IMR-90 (cell line): ENCODE measurements around the gene CLIC3. TPM values are rescaled to one million over a fixed set of nuclear protein-coding genes. Genes with fewer than 3 reads are reported as not detected.

Experiments
- ATAC-seq: fragments of 200-7000 bp; cut with Tn5 transposase; 2 replicates; pipeline ENCODE4 v1.9.1; 2020; ENCODE audit warnings: low read depth, mild to moderate bottlenecking, moderate library complexity
- BruUV-seq: library from RNA; stranded (reverse); fragments of 400-500 nt; replicated peaks from 2 replicates; lab custom pipeline; 2021; lab: Mats Ljungman, UMichigan
- CTCF ChIA-PET: fragments of 300-600 bp; formaldehyde crosslinking; extraction: SDS; loops from one replicate; lab custom pipeline; 2021; ENCODE audit warnings: antibody characterized with exemption; lab: Yijun Ruan, JAX
- POLR2A ChIA-PET: fragments of 300-600 bp; sonication (Branson Sonifier 250); formaldehyde crosslinking; loops from one replicate; lab custom pipeline; 2022; ENCODE audit warnings: antibody characterized with exemption; ENCODE audit not compliant: unreplicated experiment; lab: Charles Lee
- DNase-seq: peaks from one replicate; pipeline ENCODE4 v3.0.0; 2013
- H2AFZ ChIP-seq: replicated peaks from 2 replicates; pipeline ENCODE3; 2013; ENCODE audit warnings: low read length, mild to moderate bottlenecking; ENCODE audit not compliant: poor library complexity
- H2AK5ac ChIP-seq: 2 replicates; pipeline ENCODE4 v1.6.1; 2013; ENCODE audit warnings: low read depth, low read length, inconsistent platforms
- H2AK9ac ChIP-seq: replicated peaks from 2 replicates; pipeline ENCODE3; 2013; ENCODE audit warnings: mild to moderate bottlenecking, low read depth, low read length, moderate library complexity; ENCODE audit not compliant: poor library complexity
- H2BK120ac ChIP-seq: 2 replicates; pipeline ENCODE4 v1.6.1; 2013; ENCODE audit warnings: low read depth, low read length, inconsistent platforms
- H2BK15ac ChIP-seq: 3 replicates; pipeline ENCODE4 v1.6.1; 2013; ENCODE audit warnings: low read depth, low read length, inconsistent platforms
- H2BK20ac ChIP-seq: 2 replicates; pipeline ENCODE4 v1.6.1; 2013; ENCODE audit warnings: low read depth, mild to moderate bottlenecking, inconsistent platforms, low read length, moderate library complexity
- H2BK5ac ChIP-seq: 2 replicates; pipeline ENCODE4 v1.6.1; 2013; ENCODE audit warnings: mild to moderate bottlenecking, low read depth, low read length, inconsistent platforms; ENCODE audit not compliant: poor library complexity, severe bottlenecking
- H3K14ac ChIP-seq: replicated peaks from 2 replicates; pipeline ENCODE4 v1.6.1; 2013; ENCODE audit warnings: low read depth, low read length, inconsistent platforms
- H3K18ac ChIP-seq: 2 replicates; pipeline ENCODE4 v1.6.1; 2013; ENCODE audit warnings: low read depth, low read length, control low read depth
- H3K23ac ChIP-seq: 2 replicates; pipeline ENCODE4 v1.6.1; 2013; ENCODE audit warnings: low read depth, low read length, inconsistent platforms
- H3K27ac ChIP-seq: 2 replicates; pipeline ENCODE4 v1.5.1; 2013; ENCODE audit warnings: mild to moderate bottlenecking, control low read depth, low read length; ENCODE audit not compliant: insufficient read depth
- H3K27me3 ChIP-seq: 2 replicates; pipeline ENCODE4 v1.6.1; 2013; ENCODE audit warnings: low read length; ENCODE audit not compliant: control insufficient read depth, insufficient read depth
- H3K36me3 ChIP-seq: 2 replicates; pipeline ENCODE4 v1.6.1; 2013; ENCODE audit warnings: low read length, mixed read lengths; ENCODE audit not compliant: control insufficient read depth, insufficient read depth
- H3K4ac ChIP-seq: 2 replicates; pipeline ENCODE4 v1.6.1; 2013; ENCODE audit warnings: low read depth, low read length, inconsistent platforms
- H3K4me1 ChIP-seq: 2 replicates; pipeline ENCODE4 v1.6.1; 2013; ENCODE audit warnings: low read length, mixed read lengths; ENCODE audit not compliant: control insufficient read depth, insufficient read depth
- H3K4me2 ChIP-seq: 2 replicates; pipeline ENCODE4 v1.6.1; 2013; ENCODE audit warnings: low read depth, mild to moderate bottlenecking, control low read depth, low read length, moderate library complexity
- H3K4me3 ChIP-seq: 2 replicates; pipeline ENCODE4 v1.5.1; 2013; ENCODE audit warnings: low read depth, mild to moderate bottlenecking, control low read depth, low read length, moderate library complexity; ENCODE audit not compliant: insufficient read depth
- H3K56ac ChIP-seq: 2 replicates; pipeline ENCODE4 v1.6.1; 2013; ENCODE audit warnings: low read length, inconsistent platforms; ENCODE audit not compliant: insufficient read depth; ENCODE audit errors: extremely low read depth
- H3K79me1 ChIP-seq, 2 experiments: 2 replicates each; pipeline ENCODE4 v1.6.1; 2013; ENCODE audit warnings: low read length in 2 of 2, inconsistent platforms in 1 of 2, low read depth in 1 of 2
- H3K9ac ChIP-seq: 2 replicates; pipeline ENCODE4 v1.6.1; 2013; ENCODE audit warnings: low read depth, low read length, control low read depth
- H3K9me1 ChIP-seq: 2 replicates; pipeline ENCODE4 v1.6.1; 2013; ENCODE audit warnings: low read length, inconsistent platforms; ENCODE audit not compliant: insufficient read depth
- H3K9me3 ChIP-seq: 2 replicates; pipeline ENCODE4 v1.6.1; 2013; ENCODE audit warnings: low read length; ENCODE audit not compliant: control insufficient read depth, insufficient read depth
- H4K20me1 ChIP-seq: 2 replicates; pipeline ENCODE4 v1.6.1; 2013; ENCODE audit warnings: low read length, inconsistent platforms; ENCODE audit not compliant: insufficient read depth
- H4K5ac ChIP-seq: 2 replicates; pipeline ENCODE4 v1.6.1; 2013; ENCODE audit warnings: mild to moderate bottlenecking, low read depth, low read length, control low read depth
- H4K8ac ChIP-seq, 2 experiments: 2 replicates each; pipeline ENCODE4 v1.6.1; 2013; ENCODE audit warnings: low read depth in 2 of 2, low read length in 2 of 2, control low read depth in 1 of 2, inconsistent platforms in 1 of 2
- H4K91ac ChIP-seq: 2 replicates; pipeline ENCODE4 v1.6.1; 2013; ENCODE audit warnings: low read depth, low read length, inconsistent platforms; ENCODE audit not compliant: insufficient read depth
- SMC3 ChIP-seq: fragments of 150-350 bp; IDR thresholded peaks from 2 replicates; pipeline ENCODE4 v1.6.1; 2016; ENCODE audit warnings: low read depth, mild to moderate bottlenecking, antibody characterized with exemption, low read length, moderate library complexity
- WGBS, 2 experiments: methylation state at CpG; one replicate each; pipeline versions ENCODE4 v1.1.5 to v1.1.7; 2013; ENCODE audit warnings: missing lambda C conversion rate in 2 of 2; ENCODE audit not compliant: insufficient read length in 1 of 2; ENCODE audit errors: extremely low coverage in 2 of 2; 5-methylcytosine and 5-hydroxymethylcytosine counted together
- dilution Hi-C: fragments of 300-500 bp; cut with HindIII; formaldehyde crosslinking; loops from one replicate; pipeline ENCODE4 v1.14.3; 2018; ENCODE audit warnings: low sequenced_read_pairs; ENCODE audit not compliant: unreplicated experiment
- in situ Hi-C: fragments of 300-500 bp; cut with MboI; formaldehyde crosslinking; loops from 3 replicates; pipeline ENCODE4 v1.14.3; 2019; ENCODE audit warnings: low sequenced_read_pairs, inconsistent platforms, mixed read lengths
- intact Hi-C: fragments of 100-400 bp; cut with micrococcal nuclease; formaldehyde crosslinking; loops from 2 replicates; pipeline ENCODE4 v1.10.0; 2022
- polyA plus RNA-seq, 3 experiments: library from polyadenylated mRNA; depleted of rRNA; stranded (reverse); fragments of >200 nt; gene quantifications; 2 replicates each; pipeline ENCODE4 v1.2.3, GENCODE V29; 2012; ENCODE audit warnings: low replicate concordance in 1 of 3
- total RNA-seq: library from RNA; depleted of rRNA; stranded (reverse); fragments of >200 nt; gene quantifications from 2 replicates; pipeline ENCODE4 v1.2.3, GENCODE V29; 2012

CLIC3 gene
- total and polyA plus RNA-seq, 2 of the 4 experiments (the other 2 are of a cell fraction), result 0.18 to 1.7 TPM

GRCh38 chr9:137032858-137033257 lies 36.5 kb upstream of the CLIC3 start:
- dilution Hi-C loops, result no loop called here
- Histone ChIP-seq H3K79me1 (no peaks in the 10 kb centered on the region), H3K9me3 (no peaks in the 10 kb centered on the region), H3K4me3 (no peak overlapping the region), H3K36me3 (peaks cover 2% of the 10 kb centered on the region), H3K4me1 (no peaks in the 10 kb centered on the region), H2BK15ac (no peak overlapping the region), H2BK20ac (no peak overlapping the region), H4K8ac (no peak overlapping the region), H4K5ac (no peak overlapping the region), H3K23ac (no peak overlapping the region), H4K20me1 (no peaks in the 10 kb centered on the region; the same call in 1 of the 2 replicates), H3K4ac (no peak overlapping the region), H2AK5ac (no peak overlapping the region), H3K4me2 (no peak overlapping the region), H3K9ac (no peak overlapping the region), H3K56ac (no peak overlapping the region), H4K91ac (no peak overlapping the region), H3K27me3 (peaks cover 2% of the 10 kb centered on the region; the same call in 1 of the 2 replicates), H2BK5ac (no peak overlapping the region), H3K18ac (no peak overlapping the region), H2AK9ac (no peak overlapping the region), H2AFZ (no peak overlapping the region), H2BK120ac (no peak overlapping the region), H3K9me1 (no peaks in the 10 kb centered on the region), H3K27ac (no peak overlapping the region), H3K14ac (no peak overlapping the region)
- no TSS peak for BruUV-seq
- intact Hi-C loops, result no loop called here
- 10% methylated on average over 2 of the region's 10 CpGs; no CpG with 5 or more reads in 1 of the 2 experiments for WGBS, 2 experiments
- in situ Hi-C loops, result loop anchor here (10.0 kb wide), 1 partner anchor 248 kb away; no protein-coding TSS in a partner anchor
- no peak for DNase-seq
- ChIA-PET POLR2A (no interaction called here), CTCF (no interaction called here)
- ATAC-seq, result no peak
- TF ChIP-seq SMC3, result no peak
